GM19023 (cell line): Measurements from ENCODE around the gene DDX11.
"Not testable (repeated sequence)": the region's sequence is repeated elsewhere in the genome, so short reads cannot be mapped to it uniquely, and the experiment has no call there.

ENCODE experiments used
- ATAC-seq: cut with Tn5 transposase; IDR thresholded peaks from one replicate; pipeline ENCODE4 v1.9.1; 2021; ENCODE audit warnings: mild to moderate bottlenecking, moderate library complexity; ENCODE audit not compliant: unreplicated experiment

The DDX11 gene

GRCh38 chr12:31121022-31121728 lies 47.5 kb downstream of the DDX11 start:
- ATAC-seq: not testable (repeated sequence)

GRCh38 chr12:31122481-31122880 lies 48.8 kb downstream of the DDX11 start:
- no peak for ATAC-seq

DNA sequence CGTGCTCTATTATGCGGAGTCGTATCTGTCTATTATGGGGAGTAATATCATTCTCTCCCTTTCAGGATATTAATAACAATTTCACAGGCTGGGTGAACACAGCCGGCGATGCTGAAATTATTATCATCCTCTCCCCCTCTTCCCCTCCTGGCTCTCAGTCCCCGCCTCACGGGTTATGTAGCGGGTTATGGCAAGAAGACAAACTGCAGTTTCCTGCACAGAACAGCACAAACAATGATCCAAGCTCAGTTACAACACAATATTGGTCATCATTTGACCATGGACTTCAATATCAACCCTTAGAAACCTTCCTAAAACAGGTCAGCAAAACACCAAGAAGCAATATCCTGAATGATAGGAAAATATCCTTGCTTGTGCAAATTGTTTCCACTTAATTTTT lies 50.5 kb downstream of the DDX11 start:
- not testable (repeated sequence) for ATAC-seq

GRCh38 chr12:31125171-31125570 lies 51.5 kb downstream of the DDX11 start:
- not testable (repeated sequence) for ATAC-seq

GRCh38 chr12:31127209-31127848 lies 53.7 kb downstream of the DDX11 start:
- ATAC-seq: not testable (repeated sequence)

GRCh38 chr12:31136581-31136980 lies 62.9 kb downstream of the DDX11 start:
- ATAC-seq: not testable (repeated sequence)

DNA sequence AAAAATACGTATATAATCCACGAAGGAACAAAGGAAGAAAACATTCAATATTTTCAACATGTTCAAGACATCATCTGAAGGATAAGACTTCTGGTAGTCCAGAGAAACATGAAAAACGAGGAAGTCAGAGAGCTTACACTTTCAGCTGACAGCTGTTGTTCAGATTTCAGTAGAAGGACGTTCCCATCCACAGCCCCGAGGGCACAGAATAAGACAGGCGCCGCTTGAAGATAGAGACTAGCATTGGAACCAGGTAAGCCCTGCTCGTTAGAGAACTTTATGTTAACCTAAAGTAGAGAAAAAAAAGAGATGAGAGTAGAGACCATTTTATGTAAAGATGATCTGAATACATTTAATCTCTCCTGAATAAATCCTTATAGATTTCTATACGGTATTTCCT lies 71.1 kb downstream of the DDX11 start:
- ATAC-seq: not testable (repeated sequence)

DNA sequence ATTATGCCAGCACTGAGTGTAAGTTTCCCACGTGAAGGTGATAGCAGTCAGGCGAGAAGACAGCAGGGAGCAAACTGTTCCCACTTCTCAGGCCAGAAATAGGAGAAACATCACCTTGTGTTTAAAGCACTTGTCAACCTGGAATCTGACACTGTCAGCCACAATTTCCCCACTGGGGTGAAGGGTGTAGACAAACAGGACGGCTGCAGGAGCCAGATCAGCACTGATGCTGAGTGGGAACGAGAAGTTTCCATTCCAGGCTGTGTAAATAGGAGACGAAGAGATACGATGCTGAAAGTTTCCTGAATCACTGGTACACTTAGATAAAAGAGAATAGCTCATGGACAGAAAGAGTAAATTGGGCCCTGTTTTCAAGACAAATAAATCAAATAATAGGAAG lies 71.6 kb downstream of the DDX11 start:
- not testable (repeated sequence) for ATAC-seq

- not testable (repeated sequence) for ATAC-seq
These were observed 73.8 kb downstream of the DDX11 start for GRCh38 chr12:31147415-31147814.

- ATAC-seq: not testable (repeated sequence)
These were observed 77.1 kb downstream of the DDX11 start for GRCh38 chr12:31150766-31151165.
